ENCODE data around the gene COX11.

COX11 gene

DNA sequence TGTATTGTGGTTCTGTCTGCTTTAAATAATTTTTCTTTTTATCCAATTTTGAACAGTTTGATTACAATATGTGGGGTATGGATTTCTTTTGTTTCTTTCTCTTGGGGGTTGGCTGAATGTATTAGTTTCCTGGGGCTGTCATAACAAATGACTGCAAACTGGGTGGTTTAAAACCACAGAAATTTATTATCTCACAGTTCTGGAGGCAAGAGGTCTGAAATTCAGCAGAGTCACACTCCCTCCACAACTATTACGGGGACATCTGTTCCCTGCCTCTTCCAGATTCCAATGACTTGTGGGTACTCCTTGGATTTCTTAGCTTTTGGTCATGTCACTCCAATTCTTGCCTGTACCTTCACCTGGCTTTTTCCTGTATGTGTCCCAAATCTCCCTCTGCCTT, 23.7 kb downstream of the COX11 start:
- CTCF ChIA-PET: no interaction called here
- DNase-seq (ENCODE audit: low read depth, low spot score): no peak

DNA sequence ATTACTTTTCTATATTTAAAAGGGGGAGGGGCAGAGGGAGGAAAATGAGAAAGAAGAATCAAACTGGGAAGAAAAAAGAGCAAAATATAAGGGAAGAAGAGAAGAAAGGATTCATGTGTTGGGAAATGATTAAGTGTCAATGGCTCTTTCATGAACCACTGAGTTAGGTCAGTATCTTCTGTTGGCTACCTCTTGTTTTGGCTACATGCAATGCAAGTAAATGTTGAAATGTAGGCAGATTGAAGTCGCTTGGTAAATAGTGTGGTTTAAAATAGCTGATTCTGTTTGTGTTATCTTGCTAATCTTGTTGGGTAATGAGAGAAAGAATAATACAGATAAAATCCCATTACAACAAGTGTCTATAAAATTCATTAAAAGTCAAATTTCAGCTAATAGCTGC, 27.2 kb downstream of the COX11 start:
- ChIA-PET CTCF (no interaction called here), POLR2A (no interaction called here)
- DNase-seq (ENCODE audit: low read depth, low spot score): no peak
- H3K4me3 ChIP-seq (ENCODE audit: low read depth, low read length): no peak overlapping the region
- TF ChIP-seq, protein P1, sequence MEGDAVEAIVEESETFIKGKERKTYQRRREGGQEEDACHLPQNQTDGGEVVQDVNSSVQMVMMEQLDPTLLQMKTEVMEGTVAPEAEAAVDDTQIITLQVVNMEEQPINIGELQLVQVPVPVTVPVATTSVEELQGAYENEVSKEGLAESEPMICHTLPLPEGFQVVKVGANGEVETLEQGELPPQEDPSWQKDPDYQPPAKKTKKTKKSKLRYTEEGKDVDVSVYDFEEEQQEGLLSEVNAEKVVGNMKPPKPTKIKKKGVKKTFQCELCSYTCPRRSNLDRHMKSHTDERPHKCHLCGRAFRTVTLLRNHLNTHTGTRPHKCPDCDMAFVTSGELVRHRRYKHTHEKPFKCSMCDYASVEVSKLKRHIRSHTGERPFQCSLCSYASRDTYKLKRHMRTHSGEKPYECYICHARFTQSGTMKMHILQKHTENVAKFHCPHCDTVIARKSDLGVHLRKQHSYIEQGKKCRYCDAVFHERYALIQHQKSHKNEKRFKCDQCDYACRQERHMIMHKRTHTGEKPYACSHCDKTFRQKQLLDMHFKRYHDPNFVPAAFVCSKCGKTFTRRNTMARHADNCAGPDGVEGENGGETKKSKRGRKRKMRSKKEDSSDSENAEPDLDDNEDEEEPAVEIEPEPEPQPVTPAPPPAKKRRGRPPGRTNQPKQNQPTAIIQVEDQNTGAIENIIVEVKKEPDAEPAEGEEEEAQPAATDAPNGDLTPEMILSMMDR (IDR thresholded peaks at IDR 0.05; ENCODE audit: insufficient read depth, low read length, missing control alignments): no peak

More for the DNA sequence above, 23.7 kb downstream of the COX11 start:
- POLR2A ChIA-PET: no interaction called here
- no peak overlapping the region for H3K4me3 ChIP-seq (ENCODE audit: low read depth, low read length)
- TF ChIP-seq, protein P1 (IDR thresholded peaks at IDR 0.05; ENCODE audit: insufficient read depth, low read length, missing control alignments): no peak

DNA sequence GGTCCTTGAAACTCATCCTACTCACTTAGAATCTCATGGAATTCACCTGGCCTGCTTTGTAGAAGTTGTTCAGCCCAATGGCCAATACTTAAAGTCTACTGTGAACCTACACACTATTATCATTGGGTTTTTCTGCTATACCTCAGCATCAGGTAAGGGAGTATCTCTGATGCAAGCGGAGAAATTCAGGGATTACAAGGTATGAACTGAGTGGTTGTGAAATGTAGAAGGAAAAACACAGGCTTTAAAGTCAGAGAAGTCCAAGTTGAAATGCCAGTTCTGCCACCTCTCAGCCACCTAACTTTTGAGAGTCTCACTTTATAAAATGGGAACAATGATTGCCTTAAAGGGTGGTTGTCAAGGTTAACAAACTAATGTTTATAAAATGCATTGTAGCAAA, 31.0 kb downstream of the COX11 start:
- ChIA-PET CTCF (interaction anchor here (0.7 kb wide), 1 partner anchor 54 kb away, joined by 3 read pairs; no protein-coding TSS in a partner anchor), POLR2A (no interaction called here)
- TF ChIP-seq, protein P1 (IDR thresholded peaks at IDR 0.05; ENCODE audit: insufficient read depth, low read length, missing control alignments): no peak
- H3K4me3 ChIP-seq (ENCODE audit: low read depth, low read length): no peak overlapping the region
- no peak for DNase-seq (ENCODE audit: low read depth, low spot score)

DNA sequence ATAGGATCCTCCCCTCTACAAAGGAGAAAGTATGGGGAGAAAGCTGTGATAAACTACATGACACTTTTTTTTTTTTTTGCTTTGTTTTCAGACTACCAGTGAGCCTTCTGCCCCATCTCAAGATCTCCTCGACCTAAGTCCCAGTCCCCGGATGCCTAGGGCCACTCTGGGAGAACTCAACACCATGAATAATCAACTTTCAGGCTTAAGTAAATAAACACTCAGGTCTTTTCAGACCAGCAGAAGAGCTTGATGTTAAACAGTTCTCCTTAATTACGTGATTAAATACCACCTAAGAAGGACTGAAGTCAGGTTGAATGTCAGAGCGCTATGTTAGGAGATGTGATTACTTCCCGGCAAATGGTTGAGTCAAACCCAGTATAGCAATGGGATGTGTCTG, 31.4 kb downstream of the COX11 start:
- ChIA-PET POLR2A (no interaction called here), CTCF (interaction anchor here (0.7 kb wide), 1 partner anchor 53 kb away, joined by 3 read pairs; no protein-coding TSS in a partner anchor)
- no peak overlapping the region for H3K4me3 ChIP-seq (ENCODE audit: low read depth, low read length)
- no peak for DNase-seq (ENCODE audit: low read depth, low spot score)
- TF ChIP-seq, protein P1 (IDR thresholded peaks at IDR 0.05; ENCODE audit: insufficient read depth, low read length, missing control alignments): no peak

DNA sequence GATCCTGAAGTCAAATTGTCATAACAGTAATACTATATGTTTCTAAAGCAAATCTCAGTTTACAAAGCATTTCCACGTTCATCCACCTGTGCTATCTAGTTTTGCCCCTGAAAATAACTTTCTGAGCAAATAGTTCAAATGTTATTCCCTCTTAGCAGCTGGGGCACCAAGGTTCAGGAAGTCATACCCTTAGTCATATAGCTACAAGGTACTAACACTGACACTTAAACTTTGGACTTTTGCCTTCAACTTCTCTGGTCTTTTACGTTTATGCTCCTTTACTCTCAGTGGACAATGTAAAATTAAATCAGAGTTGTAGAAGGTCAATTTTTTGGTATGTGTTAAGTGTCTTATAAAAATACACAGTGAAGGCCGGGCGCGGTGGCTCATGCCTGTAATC, 33.0 kb downstream of the COX11 start:
- H3K4me3 ChIP-seq (ENCODE audit: low read depth, low read length): no peak overlapping the region
- no peak for DNase-seq (ENCODE audit: low read depth, low spot score)
- ChIA-PET CTCF (no interaction called here), POLR2A (no interaction called here)
- TF ChIP-seq, protein P1 (IDR thresholded peaks at IDR 0.05; ENCODE audit: insufficient read depth, low read length, missing control alignments): no peak

DNA sequence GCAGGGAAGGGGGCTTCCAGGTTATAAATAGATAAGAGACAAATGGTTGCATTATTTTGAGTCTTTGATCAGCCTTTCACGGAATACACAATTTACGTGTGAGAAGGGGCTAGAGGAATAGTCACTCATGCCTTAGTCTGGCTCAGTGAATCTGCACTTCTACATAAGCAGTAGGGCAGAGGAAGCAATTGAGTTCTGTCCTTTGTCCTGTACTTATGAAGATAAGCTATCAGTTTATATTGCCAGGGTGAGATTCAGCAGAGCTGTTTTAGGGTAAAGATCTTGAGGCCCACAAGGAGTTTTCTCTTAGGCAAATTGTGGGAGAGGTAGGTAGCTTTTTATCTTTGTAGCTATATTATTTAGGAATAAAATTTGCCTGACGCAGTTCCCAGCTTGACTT, 34.5 kb downstream of the COX11 start:
- no peak for DNase-seq (ENCODE audit: low read depth, low spot score)
- ChIA-PET POLR2A (no interaction called here), CTCF (no interaction called here)
- TF ChIP-seq, protein P1 (IDR thresholded peaks at IDR 0.05; ENCODE audit: insufficient read depth, low read length, missing control alignments): no peak
- no peak overlapping the region for H3K4me3 ChIP-seq (ENCODE audit: low read depth, low read length)
